NCI-H1436 (cell line): ENCODE results near the gene FAM221A.
"Not testable (repeated sequence)": the region's sequence is repeated elsewhere in the genome, so short reads cannot be mapped to it uniquely, and the experiment has no call there.

Experiments
- DNase-seq: peaks from one replicate; lab custom pipeline; 2025; lab: John Stamatoyannopoulos, UW

Gene FAM221A

GRCh38 chr7:23709081-23709750, 29.2 kb downstream of the FAM221A start:
- no peak for DNase-seq

- no peak for DNase-seq
These were observed 30.0 kb downstream of the FAM221A start, which contains the start of gene STK31 for GRCh38 chr7:23710000-23710399. STK31 (plus strand) TSS chr7:23710219; CDS start chr7:23710286, 67 bp downstream.

- DNase-seq: peak; percentile 32
These were observed 32.6 kb downstream of the FAM221A start for GRCh38 chr7:23712368-23713284.

GRCh38 chr7:23713285-23714149, 33.5 kb downstream of the FAM221A start:
- no peak for DNase-seq

- no peak for DNase-seq
These were observed 34.1 kb downstream of the FAM221A start for GRCh38 chr7:23714150-23714464.

GRCh38 chr7:23714579-23714978, 34.6 kb downstream of the FAM221A start:
- DNase-seq: no peak

- DNase-seq: no peak
These were observed 35.1 kb downstream of the FAM221A start for GRCh38 chr7:23715099-23715498.

- no peak for DNase-seq
These were observed 37.8 kb downstream of the FAM221A start for GRCh38 chr7:23717788-23718187.

GRCh38 chr7:23721456-23721855, 41.5 kb downstream of the FAM221A start:
- DNase-seq: no peak

GRCh38 chr7:23722587-23723216, 42.7 kb downstream of the FAM221A start:
- not testable (repeated sequence) for DNase-seq

- not testable (repeated sequence) for DNase-seq
These were observed 44.1 kb downstream of the FAM221A start for GRCh38 chr7:23724113-23724512.

GRCh38 chr7:23742051-23742450, 62.1 kb downstream of the FAM221A start:
- DNase-seq: no peak

GRCh38 chr7:23743226-23743625, 63.2 kb downstream of the FAM221A start:
- DNase-seq: no peak

- no peak for DNase-seq
These were observed 66.6 kb downstream of the FAM221A start for GRCh38 chr7:23746629-23747028.

- DNase-seq: no peak
These were observed 71.9 kb downstream of the FAM221A start for GRCh38 chr7:23751852-23752251.
